GM12878 (cell line): ENCODE data around the gene HOXB3. TPM values are rescaled to one million over a fixed set of nuclear protein-coding genes. Genes with fewer than 3 reads are reported as not detected.

Experiments used
- ATAC-seq: fragments of 200-7000 bp; cut with Tn5 transposase; 3 replicates; pipeline ENCODE4 v1.9.1; 2020; ENCODE audit warnings: mild to moderate bottlenecking, moderate library complexity
- BruUV-seq: library from RNA; stranded (reverse); fragments of 400-500 nt; replicated peaks from 2 replicates; lab custom pipeline; 2021; lab: Mats Ljungman, UMichigan
- CTCF ChIA-PET: fragments of 300-600 bp; sonication (Branson Sonifier 250); formaldehyde crosslinking; extraction: SDS; loops from one replicate; lab custom pipeline; 2021; ENCODE audit warnings: inconsistent platforms; lab: Yijun Ruan, JAX
- POLR2A ChIA-PET: fragments of 350-600 bp; formaldehyde crosslinking; extraction: SDS; loops from one replicate; lab custom pipeline; 2021; ENCODE audit warnings: inconsistent platforms; lab: Charles Lee
- RAD21 ChIA-PET: fragments of 300-600 bp; sonication (Branson Sonifier 250); formaldehyde crosslinking; loops from one replicate; lab custom pipeline; 2023; ENCODE audit warnings: antibody characterized with exemption; ENCODE audit not compliant: unreplicated experiment; lab: Charles Lee
- SMC1A ChIA-PET: fragments of 300-600 bp; sonication (Branson Sonifier 250); formaldehyde crosslinking; loops from one replicate; lab custom pipeline; 2023; ENCODE audit not compliant: unreplicated experiment, uncharacterized antibody; lab: Charles Lee
- DNase-seq: peaks from one replicate; pipeline ENCODE4 v3.0.0-alpha.2; 2011; ENCODE audit warnings: low read depth, low spot score
- FAIRE-seq: peaks from 3 replicates; lab custom pipeline; 2011; peaks lifted over from hg19 to GRCh38; lab: Jason Lieb, UNC
- H2AFZ ChIP-seq: 2 replicates; pipeline ENCODE4 v1.6.0; 2011; ENCODE audit warnings: low read depth, low read length, control low read depth; ENCODE audit not compliant: control insufficient read depth
- H3K27ac ChIP-seq: 2 replicates; pipeline ENCODE4 v1.5.1; 2011; ENCODE audit warnings: control low read depth; ENCODE audit not compliant: control insufficient read depth, insufficient read depth
- H3K27me3 ChIP-seq, 2 experiments: replicated peaks in 1 of 2; 2 replicates each; pipeline versions ENCODE4 v1.6.0 to v1.6.1; 2011; ENCODE audit warnings: low read length in 1 of 2; ENCODE audit not compliant: control insufficient read depth in 2 of 2, insufficient read depth in 2 of 2
- H3K36me3 ChIP-seq, 2 experiments: 2 replicates each; pipeline ENCODE4 v1.5.1; 2011; ENCODE audit warnings: low read length in 1 of 2; ENCODE audit not compliant: control insufficient read depth in 2 of 2, insufficient read depth in 2 of 2
- H3K4me1 ChIP-seq: 2 replicates; pipeline ENCODE4 v1.6.1; 2011; ENCODE audit warnings: mild to moderate bottlenecking, low read length, moderate library complexity, mixed read lengths; ENCODE audit not compliant: control insufficient read depth, insufficient read depth
- H3K4me2 ChIP-seq: 2 replicates; pipeline ENCODE4 v1.6.0; 2011; ENCODE audit warnings: control low read depth; ENCODE audit not compliant: control insufficient read depth, insufficient read depth
- H3K4me3 ChIP-seq: fragments of 200-600 bp; sonication (generic); 2 replicates; pipeline ENCODE4 v1.5.1; 2016
- H3K79me2 ChIP-seq: 2 replicates; pipeline ENCODE4 v1.6.0; 2011; ENCODE audit warnings: low read length; ENCODE audit not compliant: control insufficient read depth, insufficient read depth
- H3K9ac ChIP-seq: 2 replicates; pipeline ENCODE4 v1.8.0; 2011; ENCODE audit warnings: low read length, control low read depth, mixed read lengths; ENCODE audit not compliant: control insufficient read depth, insufficient read depth
- H3K9me3 ChIP-seq: replicated peaks from 3 replicates; pipeline ENCODE4 v1.5.1; 2011; ENCODE audit warnings: mild to moderate bottlenecking, low read length; ENCODE audit not compliant: control insufficient read depth, insufficient read depth
- H4K20me1 ChIP-seq: 2 replicates; pipeline ENCODE4 v1.6.0; 2011; ENCODE audit not compliant: control insufficient read depth, insufficient read depth
- BHLHE40 ChIP-seq, 2 experiments: fragments of 450-650 bp in 1 of 2; IDR thresholded peaks; 2 replicates each; pipeline ENCODE4 v1.6.1; 2011 to 2017; ENCODE audit warnings: low read depth in 2 of 2, borderline replicate concordance in 1 of 2, improper control_type of control experiment in 1 of 2, low read length in 1 of 2, mild to moderate bottlenecking in 1 of 2
- KAT2A ChIP-seq: conservative IDR thresholded peaks from 2 replicates; pipeline ENCODE4 v1.6.1; 2011; ENCODE audit warnings: low read depth, low read length; ENCODE audit not compliant: control insufficient read depth
- MYB ChIP-seq: fragments of 150-350 bp; IDR thresholded peaks from 2 replicates; pipeline ENCODE4 v1.6.1; 2014; ENCODE audit warnings: mild to moderate bottlenecking, low read depth, low read length, borderline replicate concordance
- RAD21 ChIP-seq: IDR thresholded peaks from 2 replicates; pipeline ENCODE4 v1.6.1; 2011; ENCODE audit warnings: mild to moderate bottlenecking, low read depth, low read length, moderate library complexity; ENCODE audit not compliant: insufficient read depth
- RB1 ChIP-seq: fragments of 450-650 bp; formaldehyde crosslinking; IDR thresholded peaks from 2 replicates; pipeline ENCODE4 v1.6.1; 2017; ENCODE audit warnings: mild to moderate bottlenecking, borderline replicate concordance
- SMAD1 ChIP-seq: fragments of 450-650 bp; IDR thresholded peaks from 2 replicates; pipeline ENCODE4 v1.6.1; 2018; ENCODE audit warnings: mild to moderate bottlenecking, low read depth; ENCODE audit not compliant: partially characterized antibody
- SRF ChIP-seq, 2 experiments: IDR thresholded peaks; 2 replicates each; pipeline ENCODE4 v1.6.1; 2011; ENCODE audit warnings: low read depth in 2 of 2, low read length in 2 of 2, mild to moderate bottlenecking in 1 of 2, moderate library complexity in 1 of 2
- STAT3 ChIP-seq: IDR thresholded peaks from 2 replicates; pipeline ENCODE4 v1.6.1; 2011; ENCODE audit warnings: low read depth, low read length, improper control_type of control experiment
- YBX1 ChIP-seq: fragments of 450-650 bp; IDR thresholded peaks from 2 replicates; pipeline ENCODE4 v1.6.1; 2016; ENCODE audit warnings: antibody characterized with exemption
- ZSCAN29 ChIP-seq: fragments of 450-650 bp; IDR thresholded peaks from 2 replicates; pipeline ENCODE4 v1.6.1; 2017; ENCODE audit warnings: mild to moderate bottlenecking, moderate library complexity
- WGBS: methylation state at CpG from one replicate; pipeline ENCODE4 v1.1.6; 2016; ENCODE audit warnings: low lambda C conversion rate; ENCODE audit not compliant: insufficient replicate concordance, insufficient coverage; ENCODE audit errors: missing lambda C conversion rate; 5-methylcytosine and 5-hydroxymethylcytosine counted together
- in situ Hi-C: fragments of 300-500 bp; cut with MboI; formaldehyde crosslinking; loops from 9 replicates; pipeline ENCODE4 v1.14.3; 2018; ENCODE audit warnings: mixed read lengths
- intact Hi-C: fragments of 100-400 bp; cut with micrococcal nuclease; formaldehyde crosslinking; loops from one replicate; pipeline ENCODE4 v1.14.2; 2022; ENCODE audit not compliant: unreplicated experiment
- polyA plus RNA-seq, 11 experiments: library from polyadenylated mRNA; depleted of rRNA in 4 of 11; unstranded in 6 of 11; stranded (reverse) in 5 of 11; fragments of >200 nt; fragmentation: Nextera tagmentation in 4 of 11; fragmentation: Illumina TruSeq in 1 of 11; extraction: Ambion mirVana in 4 of 11; extraction: Trizol in 1 of 11; gene quantifications; 1 replicate in 1 of 11; 2 replicates in 10 of 11; pipeline versions ENCODE4 v1.2.1 to v1.2.3, GENCODE V29; 2011 to 2016; ENCODE audit warnings: inconsistent platforms in 2 of 11, missing spikeins in 2 of 11, low read depth in 1 of 11
- total RNA-seq, 4 experiments: library from RNA; depleted of rRNA in 3 of 4; stranded (reverse); fragments of >200 nt in 3 of 4; fragmentation: Illumina TruSeq in 1 of 4; extraction: Trizol in 1 of 4; gene quantifications; 2 replicates each; pipeline versions ENCODE4 v1.2.1 to v1.2.3, GENCODE V29; 2013 to 2021
- TF ChIP-seq, protein P1 (sequence below): fragments of 450-650 bp; IDR thresholded peaks from 2 replicates; pipeline ENCODE4 v1.6.1; 2017; ENCODE audit warnings: mild to moderate bottlenecking, low read depth, inconsistent platforms; ENCODE audit not compliant: poor library complexity, severe bottlenecking

Gene HOXB3
- total and polyA plus RNA-seq, 10 of the 15 experiments (the other 5 are each of a cell fraction or from before 2014, with no cell fraction given) = 0.19 to 7.7 (median 2.9) TPM

DNA sequence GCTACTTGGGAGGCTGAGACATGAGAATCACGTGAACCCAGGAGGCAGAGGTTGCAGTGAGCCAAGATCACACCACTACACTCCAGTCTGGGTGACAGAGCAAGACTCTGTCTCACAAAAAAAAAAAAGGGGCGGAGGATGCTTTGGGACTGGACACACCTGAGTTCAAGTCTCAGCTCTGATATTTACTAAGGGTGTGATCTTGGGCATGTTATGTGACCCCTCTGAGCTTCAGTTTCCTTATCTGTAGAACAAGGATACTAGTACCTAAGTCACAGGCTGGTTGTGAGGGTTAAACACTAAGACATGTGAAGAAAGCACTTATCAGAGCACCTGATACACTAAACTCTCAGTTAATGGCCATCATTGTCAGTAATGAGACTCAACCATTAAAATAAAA is 85.1 kb downstream of the HOXB3 start:
- Histone ChIP-seq H3K4me2 (no peak overlapping the region), H4K20me1 (no peaks in the 10 kb centered on the region), H3K4me1 (peaks cover 18% of the 10 kb centered on the region), H3K36me3 (no peaks in the 10 kb centered on the region), H3K27ac (no peak overlapping the region), H3K9me3 (no peaks in the 10 kb centered on the region), H2AFZ (no peak overlapping the region), H3K79me2 (no peaks in the 10 kb centered on the region), H3K4me3 (no peak overlapping the region), H3K9ac (no peak overlapping the region), H3K27me3 (no peaks in the 10 kb centered on the region)
- RAD21 ChIA-PET = interaction anchor here (1.6 to 3.7 kb wide), 4 partner anchors 8 to 72 kb away, joined by 5 to 18 read pairs (median 6); no protein-coding TSS in a partner anchor
- FAIRE-seq (no peak), ATAC-seq (no peak), DNase-seq (no peak)
- CTCF ChIA-PET = interaction anchor here (0.9 to 5.7 kb wide), 5 partner anchors 9 to 197 kb away, joined by 3 to 36 read pairs (median 5); partner anchors contain the start of gene HOXB5
- intact Hi-C loops (no loop called here), in situ Hi-C loops (no loop called here)
- SMC1A ChIA-PET = interaction anchor here (1.1 to 4.6 kb wide), 10 partner anchors 10 to 78 kb away, joined by 3 to 31 read pairs (median 4); no protein-coding TSS in a partner anchor
- POLR2A ChIA-PET = interaction anchor here (1.4 to 2.1 kb wide), 3 partner anchors 9 to 21 kb away, joined by 4 to 6 read pairs (median 5); no protein-coding TSS in a partner anchor
- BruUV-seq = no TSS peak
- WGBS = 86% methylated on average over 2 of the region's 2 CpGs
- TF ChIP-seq SRF (IDR thresholded peaks at IDR 0.05; ENCODE audit: low read depth in 2 of 2, low read length in 2 of 2) = no peak
- no peak for TF ChIP-seq KAT2A
- no peak for TF ChIP-seq ZSCAN29
- TF ChIP-seq YBX1 = no peak
- TF ChIP-seq MYB = no peak
- TF ChIP-seq, protein P1, sequence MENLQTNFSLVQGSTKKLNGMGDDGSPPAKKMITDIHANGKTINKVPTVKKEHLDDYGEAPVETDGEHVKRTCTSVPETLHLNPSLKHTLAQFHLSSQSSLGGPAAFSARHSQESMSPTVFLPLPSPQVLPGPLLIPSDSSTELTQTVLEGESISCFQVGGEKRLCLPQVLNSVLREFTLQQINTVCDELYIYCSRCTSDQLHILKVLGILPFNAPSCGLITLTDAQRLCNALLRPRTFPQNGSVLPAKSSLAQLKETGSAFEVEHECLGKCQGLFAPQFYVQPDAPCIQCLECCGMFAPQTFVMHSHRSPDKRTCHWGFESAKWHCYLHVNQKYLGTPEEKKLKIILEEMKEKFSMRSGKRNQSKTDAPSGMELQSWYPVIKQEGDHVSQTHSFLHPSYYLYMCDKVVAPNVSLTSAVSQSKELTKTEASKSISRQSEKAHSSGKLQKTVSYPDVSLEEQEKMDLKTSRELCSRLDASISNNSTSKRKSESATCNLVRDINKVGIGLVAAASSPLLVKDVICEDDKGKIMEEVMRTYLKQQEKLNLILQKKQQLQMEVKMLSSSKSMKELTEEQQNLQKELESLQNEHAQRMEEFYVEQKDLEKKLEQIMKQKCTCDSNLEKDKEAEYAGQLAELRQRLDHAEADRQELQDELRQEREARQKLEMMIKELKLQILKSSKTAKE = no peak
- TF ChIP-seq STAT3 = no peak
- TF ChIP-seq RB1 = no peak
- TF ChIP-seq SMAD1 = no peak
- TF ChIP-seq RAD21 = no peak
- no peak for TF ChIP-seq BHLHE40 (IDR thresholded peaks at IDR 0.05; ENCODE audit: borderline replicate concordance in 1 of 2, low read depth in 2 of 2, low read length in 1 of 2)
